K562 (cell line): ENCODE measurements around the gene SH3BGR. TPM values are rescaled to one million over a fixed set of nuclear protein-coding genes. Genes with fewer than 3 reads are reported as not detected.

Source experiments
- ATAC-seq: fragments of 200-7000 bp; cut with Tn5 transposase; 3 replicates; pipeline ENCODE4 v1.9.1; 2020; ENCODE audit warnings: moderate library complexity
- BruUV-seq: library from RNA; stranded (reverse); fragments of 400-500 nt; replicated peaks from 2 replicates; lab custom pipeline; 2021; lab: Mats Ljungman, UMichigan
- CTCF ChIA-PET: fragments of 300-600 bp; formaldehyde crosslinking; extraction: SDS; loops from one replicate; lab custom pipeline; 2021; ENCODE audit warnings: low intra/inter-chr PET ratio; lab: Yijun Ruan, JAX
- POLR2A ChIA-PET: fragments of 300-600, 350-650 bp; sonication (Branson Sonifier 250); formaldehyde crosslinking; extraction: SDS; loops from one replicate; lab custom pipeline; 2021; ENCODE audit warnings: antibody characterized with exemption, inconsistent platforms; lab: Yijun Ruan, JAX
- DNase-seq, 4 experiments: peaks; one replicate each; pipeline versions ENCODE4 v3.0.0 to v3.0.0-alpha.2; 2011 to 2018; ENCODE audit warnings: low spot score in 3 of 4, mixed read lengths in 3 of 4; ENCODE audit errors: extremely low read depth in 1 of 4
- FAIRE-seq: peaks from 2 replicates; lab custom pipeline; 2011; peaks lifted over from hg19 to GRCh38; lab: Jason Lieb, UNC
- H2AFZ ChIP-seq: 2 replicates; pipeline ENCODE4 v1.6.0; 2011; ENCODE audit warnings: low read depth, low read length, control low read depth, inconsistent platforms
- H3K27ac ChIP-seq: fragments of 200-600 bp; 3 replicates; pipeline ENCODE4 v1.8.0; 2011; ENCODE audit warnings: low read depth, mild to moderate bottlenecking, control low read depth, inconsistent platforms, low read length, moderate library complexity, mixed read lengths; ENCODE audit errors: extremely low read depth
- H3K27me3 ChIP-seq, 2 experiments: fragments of 300-600 bp in 1 of 2; 2 replicates in 1 of 2; 3 replicates in 1 of 2; pipeline versions ENCODE4 v1.6.0 to v1.8.0; 2011; ENCODE audit warnings: inconsistent platforms in 2 of 2, low read length in 2 of 2, mild to moderate bottlenecking in 1 of 2, mixed read lengths in 1 of 2, moderate library complexity in 1 of 2; ENCODE audit not compliant: control insufficient read depth in 2 of 2, insufficient read depth in 2 of 2
- H3K36me3 ChIP-seq: fragments of 300-600 bp; 3 replicates; pipeline ENCODE4 v1.8.0; 2011; ENCODE audit warnings: mild to moderate bottlenecking, low read length, inconsistent platforms; ENCODE audit not compliant: control insufficient read depth, insufficient read depth
- H3K4me1 ChIP-seq, 2 experiments: fragments of 200-600 bp in 1 of 2; replicated peaks in 1 of 2; 2 replicates in 1 of 2; 3 replicates in 1 of 2; pipeline versions ENCODE4 v1.5.1 to v1.8.0; 2011; ENCODE audit warnings: inconsistent platforms in 2 of 2, low read length in 2 of 2, mild to moderate bottlenecking in 1 of 2, mixed read lengths in 1 of 2, moderate library complexity in 1 of 2; ENCODE audit not compliant: control insufficient read depth in 2 of 2, insufficient read depth in 2 of 2
- H3K4me2 ChIP-seq: 2 replicates; pipeline ENCODE4 v1.6.1; 2011; ENCODE audit warnings: low read length, control low read depth, inconsistent platforms, mixed read lengths; ENCODE audit not compliant: insufficient read depth
- H3K4me3 ChIP-seq: fragments of 200-600 bp; sonication (generic), shearing (Covaris generic); 2 replicates; pipeline ENCODE4 v1.5.1; 2016; ENCODE audit warnings: control low read depth, inconsistent platforms
- H3K79me2 ChIP-seq: fragments of 200-600 bp; 3 replicates; pipeline ENCODE4 v1.8.0; 2011; ENCODE audit warnings: low read length, inconsistent platforms; ENCODE audit not compliant: control insufficient read depth, insufficient read depth
- H3K9ac ChIP-seq, 2 experiments: 2 replicates each; pipeline versions ENCODE4 v1.6.0 to v1.6.1; 2011; ENCODE audit warnings: low read depth in 2 of 2, low read length in 2 of 2, control low read depth in 1 of 2, inconsistent platforms in 1 of 2, mild to moderate bottlenecking in 1 of 2, mixed read lengths in 1 of 2; ENCODE audit not compliant: insufficient read depth in 1 of 2
- H3K9me1 ChIP-seq: one replicate; pipeline ENCODE4 v1.6.0; 2011; ENCODE audit warnings: inconsistent platforms, mild to moderate bottlenecking, low read length, moderate library complexity; ENCODE audit not compliant: control insufficient read depth, insufficient read depth
- H3K9me3 ChIP-seq: replicated peaks from 2 replicates; pipeline ENCODE4 v1.5.1; 2011; ENCODE audit warnings: low read depth, low read length, inconsistent platforms; ENCODE audit not compliant: control insufficient read depth, insufficient read depth
- H4K20me1 ChIP-seq: replicated peaks from 2 replicates; pipeline ENCODE4 v1.6.1; 2011; ENCODE audit warnings: low read length, inconsistent platforms, mixed read lengths; ENCODE audit not compliant: control insufficient read depth, insufficient read depth
- ADNP ChIP-seq: fragments of 200-800 bp; sonication (Bioruptor generic); IDR thresholded peaks from 2 replicates; pipeline ENCODE4 v1.6.1; 2016; ENCODE audit warnings: missing genetic modification characterization, missing compliant biosample characterization
- NONO ChIP-seq, 2 experiments: fragments of 200-400 bp in 1 of 2; fragments of 450-650 bp in 1 of 2; formaldehyde crosslinking in 1 of 2; IDR thresholded peaks; 2 replicates each; pipeline ENCODE4 v1.6.1; 2017; ENCODE audit warnings: low read depth in 2 of 2, mild to moderate bottlenecking in 2 of 2, moderate library complexity in 2 of 2, low read length in 1 of 2
- NR2C2 ChIP-seq, 2 experiments: fragments of 200-800 bp in 1 of 2; sonication (Bioruptor generic) in 1 of 2; sonication (generic) in 1 of 2; formaldehyde crosslinking in 1 of 2; IDR thresholded peaks; 2 replicates each; pipeline versions ENCODE4 v1.6.1 to v1.8.0; 2016 to 2022; ENCODE audit warnings: mild to moderate bottlenecking in 1 of 2, missing compliant biosample characterization in 1 of 2, missing genetic modification characterization in 1 of 2, missing genetic modification reagents in 1 of 2
- RREB1 ChIP-seq: fragments of 250-450 bp; sonication (Bioruptor Pico); IDR thresholded peaks from 2 replicates; pipeline ENCODE4 v1.4.0; 2020
- TEAD4 ChIP-seq, 2 experiments: sonication (generic) in 1 of 2; formaldehyde crosslinking in 1 of 2; IDR thresholded peaks; 2 replicates each; pipeline versions ENCODE4 v1.6.1 to v1.8.0; 2012 to 2022; ENCODE audit warnings: borderline replicate concordance in 1 of 2, inconsistent platforms in 1 of 2, low read length in 1 of 2, mild to moderate bottlenecking in 1 of 2, missing genetic modification reagents in 1 of 2
- THRA ChIP-seq: fragments of 450-650 bp; IDR thresholded peaks from 2 replicates; pipeline ENCODE4 v1.6.1; 2017; ENCODE audit warnings: mild to moderate bottlenecking, moderate library complexity
- XRCC5 ChIP-seq: fragments of 200-400 bp; formaldehyde crosslinking; IDR thresholded peaks from 2 replicates; pipeline ENCODE4 v1.6.1; 2017; ENCODE audit warnings: low read depth, mild to moderate bottlenecking, low read length
- ZFPM2 ChIP-seq: fragments of 250-450 bp; sonication (Bioruptor Pico); IDR thresholded peaks from 2 replicates; pipeline ENCODE4 v1.5.1; 2022; ENCODE audit warnings: mild to moderate bottlenecking
- WGBS: fragments of 100-300 bp; shearing (Covaris generic); methylation state at CpG from one replicate; pipeline ENCODE4 v1.1.6; 2016; ENCODE audit warnings: low coverage, mixed read lengths; ENCODE audit not compliant: insufficient coverage; ENCODE audit errors: missing lambda C conversion rate; 5-methylcytosine and 5-hydroxymethylcytosine counted together
- in situ Hi-C: fragments of 300-500 bp; cut with MboI; formaldehyde crosslinking; loops from 4 replicates; pipeline ENCODE4 v1.15.0; 2018; ENCODE audit warnings: inconsistent platforms, mixed read lengths
- intact Hi-C: fragments of 100-400 bp; cut with micrococcal nuclease; formaldehyde crosslinking; loops from 2 replicates; pipeline ENCODE4 v1.14.2; 2022
- polyA plus RNA-seq, 8 experiments: library from polyadenylated mRNA; depleted of rRNA in 4 of 8; stranded (reverse) in 5 of 8; unstranded in 3 of 8; fragments of >200 nt; fragmentation: Nextera tagmentation in 2 of 8; fragmentation: Illumina TruSeq in 1 of 8; extraction: Ambion mirVana in 2 of 8; extraction: Trizol in 1 of 8; gene quantifications; 2 replicates each; pipeline versions ENCODE4 v1.2.1 to v1.2.3, GENCODE V29; 2011 to 2014; ENCODE audit warnings: inconsistent platforms in 1 of 8, missing spikeins in 1 of 8
- total RNA-seq, 7 experiments: library from RNA; depleted of rRNA in 6 of 7; stranded (reverse); fragments of >200 nt in 6 of 7; fragmentation: Illumina TruSeq in 2 of 7; extraction: Trizol in 2 of 7; gene quantifications; 2 replicates each; pipeline versions ENCODE4 v1.2.1 to v1.2.3, GENCODE V29; 2011 to 2021; ENCODE audit warnings: low replicate concordance in 1 of 7

The SH3BGR gene
- total and polyA plus RNA-seq, 9 of the 15 experiments (the other 6 are each of a cell fraction or from before 2014, with no cell fraction given): 6.6 to 42.9 (median 25.6) TPM

GRCh38 chr21:39553331-39553730 is 101.6 kb downstream of the SH3BGR start:
- peaks cover 0 to 3% of the 10 kb centered on the region in 2 experiments; a peak in 1 of 5 replicates for H3K27me3 ChIP-seq
- no TSS peak for BruUV-seq
- H3K9ac ChIP-seq: no peak overlapping the region
- ATAC-seq (no peak), FAIRE-seq (no peak), DNase-seq (no peak)
- H3K9me3 ChIP-seq: no peaks in the 10 kb centered on the region
- intact Hi-C loops: no loop called here
- in situ Hi-C loops: no loop called here
- no peak overlapping the region for H3K27ac ChIP-seq
- no peaks in the 10 kb centered on the region for H4K20me1 ChIP-seq
- ChIA-PET POLR2A (no interaction called here), CTCF (no interaction called here)
- H3K79me2 ChIP-seq: no peaks in the 10 kb centered on the region
- no peak overlapping the region for H2AFZ ChIP-seq
- no peak overlapping the region for H3K4me3 ChIP-seq
- H3K4me1 ChIP-seq: no peaks in the 10 kb centered on the region
- no peaks in the 10 kb centered on the region for H3K9me1 ChIP-seq
- no peaks in the 10 kb centered on the region for H3K36me3 ChIP-seq
- no peak overlapping the region for H3K4me2 ChIP-seq
- WGBS: 2% methylated on average over 3 of the region's 3 CpGs
- TF ChIP-seq ADNP (tag) (no peak), RREB1 (CRISPR knock-in tag) (no peak), NONO (IDR thresholded peaks at IDR 0.05; ENCODE audit: low read depth in 2 of 2, low read length in 1 of 2) (no peak), ZFPM2 (CRISPR knock-in tag) (no peak), TEAD4 (IDR thresholded peaks at IDR 0.05; ENCODE audit: low read length) (no peak), TEAD4 (CRISPR knock-in tag; IDR thresholded peaks at IDR 0.05; ENCODE audit: borderline replicate concordance) (no peak), THRA (no peak), NR2C2 (CRISPR knock-in tag; IDR thresholded peaks at IDR 0.05) (no peak), NR2C2 (tag; IDR thresholded peaks at IDR 0.05) (no peak), XRCC5 (no peak)
- TF ChIP-seq, all 486 proteins: peak for 0
